Astrocyte (in vitro differentiated cells and primary cell): ENCODE data around the gene MTA1. TPM values are rescaled to one million over a fixed set of nuclear protein-coding genes. Genes with fewer than 3 reads are reported as not detected.

Experiments used
- DNase-seq: peaks from one replicate; pipeline ENCODE4 v3.0.0-alpha.2; 2010; ENCODE audit warnings: low read depth
- FAIRE-seq: peaks from 2 replicates; lab custom pipeline; 2011; peaks lifted over from hg19 to GRCh38; lab: Jason Lieb, UNC
- H2AFZ ChIP-seq: 2 replicates; pipeline ENCODE4 v1.6.0; 2012; ENCODE audit warnings: low read depth, low read length, inconsistent platforms
- H3K27ac ChIP-seq: 2 replicates; pipeline ENCODE4 v1.5.1; 2011; ENCODE audit warnings: low read depth, low read length, inconsistent platforms
- H3K27me3 ChIP-seq: 2 replicates; pipeline ENCODE4 v1.6.0; 2011; ENCODE audit warnings: low read length, inconsistent platforms; ENCODE audit not compliant: insufficient read depth
- H3K36me3 ChIP-seq: 2 replicates; pipeline ENCODE4 v1.5.1; 2011; ENCODE audit warnings: low read length, inconsistent platforms; ENCODE audit not compliant: insufficient read depth
- H3K4me1 ChIP-seq: 2 replicates; pipeline ENCODE4 v1.5.1; 2011; ENCODE audit warnings: low read length, inconsistent platforms; ENCODE audit not compliant: insufficient read depth
- H3K4me2 ChIP-seq: 2 replicates; pipeline ENCODE4 v1.6.0; 2012; ENCODE audit warnings: low read length, inconsistent platforms
- H3K4me3 ChIP-seq: 2 replicates; pipeline ENCODE4 v1.5.1; 2011; ENCODE audit warnings: low read depth, mild to moderate bottlenecking, low read length, inconsistent platforms; ENCODE audit not compliant: insufficient read depth
- H3K79me2 ChIP-seq: 2 replicates; pipeline ENCODE4 v1.6.0; 2012; ENCODE audit warnings: mild to moderate bottlenecking, low read length, inconsistent platforms; ENCODE audit not compliant: insufficient read depth
- H3K9ac ChIP-seq: 2 replicates; pipeline ENCODE4 v1.6.0; 2012; ENCODE audit warnings: mild to moderate bottlenecking, low read length, inconsistent platforms
- H3K9me3 ChIP-seq: 2 replicates; pipeline ENCODE4 v1.5.1; 2012; ENCODE audit warnings: low read depth, mild to moderate bottlenecking, low read length, inconsistent platforms; ENCODE audit not compliant: insufficient read depth
- H4K20me1 ChIP-seq: 2 replicates; pipeline ENCODE4 v1.6.0; 2012; ENCODE audit warnings: low read length, inconsistent platforms; ENCODE audit not compliant: insufficient read depth
- H3K27ac Mint-ChIP-seq: one replicate; pipeline ENCODE4 v1.8.0; 2021; ENCODE audit warnings: mild to moderate bottlenecking, mixed read lengths; ENCODE audit not compliant: unreplicated experiment
- H3K27me3 Mint-ChIP-seq: one replicate; pipeline ENCODE4 v1.8.0; 2021; ENCODE audit warnings: low read depth, mixed read lengths; ENCODE audit not compliant: unreplicated experiment
- H3K36me3 Mint-ChIP-seq: one replicate; pipeline ENCODE4 v1.8.0; 2021; ENCODE audit warnings: low read depth, mixed read lengths; ENCODE audit not compliant: unreplicated experiment
- H3K4me1 Mint-ChIP-seq: one replicate; pipeline ENCODE4 v1.8.0; 2021; ENCODE audit warnings: low read depth, mixed read lengths; ENCODE audit not compliant: unreplicated experiment
- H3K4me3 Mint-ChIP-seq: one replicate; pipeline ENCODE4 v1.8.0; 2021; ENCODE audit warnings: mild to moderate bottlenecking, moderate library complexity, mixed read lengths; ENCODE audit not compliant: unreplicated experiment
- H3K9me3 Mint-ChIP-seq: one replicate; pipeline ENCODE4 v1.8.0; 2021; ENCODE audit warnings: mild to moderate bottlenecking, mixed read lengths; ENCODE audit not compliant: unreplicated experiment
- CTCF ChIP-seq: IDR thresholded peaks from 2 replicates; pipeline ENCODE4 v1.5.1; 2011; ENCODE audit warnings: low read depth, mild to moderate bottlenecking, inconsistent platforms, low read length, moderate library complexity; ENCODE audit not compliant: insufficient read depth
- EZH2 ChIP-seq: IDR thresholded peaks from 2 replicates; pipeline ENCODE4 v1.6.1; 2012; ENCODE audit warnings: mild to moderate bottlenecking, low read length, inconsistent platforms; ENCODE audit not compliant: insufficient read depth
- total RNA-seq: library from RNA; stranded (reverse); gene quantifications from 2 replicates; pipeline ENCODE4 v1.2.1, GENCODE V29; 2021

The MTA1 gene
- total RNA-seq, 1 donor from 2014 or later, result 111 TPM

- peak overlapping the region; percentile 18 for H3K27ac Mint-ChIP-seq
- Histone ChIP-seq H3K4me2 (no peak overlapping the region), H3K4me1 (no peaks in the 10 kb centered on the region), H3K27me3 (no peaks in the 10 kb centered on the region), H4K20me1 (no peaks in the 10 kb centered on the region), H3K4me3 (no peak overlapping the region), H3K9ac (no peak overlapping the region), H3K27ac (no peak overlapping the region), H3K79me2 (no peaks in the 10 kb centered on the region), H3K36me3 (no peaks in the 10 kb centered on the region), H2AFZ (no peak overlapping the region), H3K9me3 (no peaks in the 10 kb centered on the region)
- H3K4me1 Mint-ChIP-seq, result no peaks in the 10 kb centered on the region
- peaks cover 17% of the 10 kb centered on the region for H3K27me3 Mint-ChIP-seq
- H3K4me3 Mint-ChIP-seq, result no peak overlapping the region
- no peak for FAIRE-seq
- no peaks in the 10 kb centered on the region for H3K36me3 Mint-ChIP-seq
- no peaks in the 10 kb centered on the region for H3K9me3 Mint-ChIP-seq
- TF ChIP-seq CTCF (no peak), EZH2 (no peak)
- no peak for DNase-seq
These were observed 83.6 kb downstream of the MTA1 start for GRCh38 chr14:105503296-105503640.

GRCh38 chr14:105503935-105504692 lies 84.5 kb downstream of the MTA1 start:
- no peaks in the 10 kb centered on the region for H3K4me1 ChIP-seq
- FAIRE-seq (no peak), DNase-seq (no peak)
- Mint-ChIP-seq H3K9me3 (peaks cover 2% of the 10 kb centered on the region), H3K4me1 (no peaks in the 10 kb centered on the region), H3K36me3 (no peaks in the 10 kb centered on the region), H3K4me3 (no peak overlapping the region), H3K27me3 (peaks cover 23% of the 10 kb centered on the region), H3K27ac (no peak overlapping the region)
- no peak overlapping the region for H3K4me2 ChIP-seq
- TF ChIP-seq CTCF (no peak), EZH2 (no peak)
- H3K9ac ChIP-seq, result no peak overlapping the region
- H3K9me3 ChIP-seq, result no peaks in the 10 kb centered on the region
- no peaks in the 10 kb centered on the region for H3K79me2 ChIP-seq
- H4K20me1 ChIP-seq, result no peaks in the 10 kb centered on the region
- no peaks in the 10 kb centered on the region for H3K36me3 ChIP-seq
- H3K27me3 ChIP-seq, result no peaks in the 10 kb centered on the region
- no peak overlapping the region for H3K27ac ChIP-seq
- no peak overlapping the region for H2AFZ ChIP-seq
- no peak overlapping the region for H3K4me3 ChIP-seq

GRCh38 chr14:105505101-105505500 lies 85.5 kb downstream of the MTA1 start:
- no peaks in the 10 kb centered on the region for H3K79me2 ChIP-seq

More at GRCh38 chr14:105505101-105505500, 85.5 kb downstream of the MTA1 start:
- Mint-ChIP-seq H3K9me3 (peaks cover 2% of the 10 kb centered on the region), H3K4me3 (no peak overlapping the region), H3K27me3 (peaks cover 26% of the 10 kb centered on the region), H3K27ac (no peak overlapping the region), H3K36me3 (no peaks in the 10 kb centered on the region), H3K4me1 (no peaks in the 10 kb centered on the region)
- Histone ChIP-seq H3K27me3 (no peaks in the 10 kb centered on the region), H2AFZ (no peak overlapping the region), H3K4me3 (no peak overlapping the region), H3K9ac (no peak overlapping the region), H3K36me3 (no peaks in the 10 kb centered on the region), H3K4me2 (no peak overlapping the region), H3K9me3 (no peaks in the 10 kb centered on the region), H3K27ac (no peak overlapping the region), H3K4me1 (no peaks in the 10 kb centered on the region), H4K20me1 (no peaks in the 10 kb centered on the region)
- TF ChIP-seq CTCF (no peak), EZH2 (no peak)
- DNase-seq (no peak), FAIRE-seq (no peak)
